SU-DHL-6 (cell line): ENCODE results near the gene VASP.

Source experiments
- H2AFZ ChIP-seq: fragments of 200-600 bp; sonication (generic); 2 replicates; pipeline ENCODE4 v1.6.1; 2014; ENCODE audit warnings: low read depth, mild to moderate bottlenecking, moderate library complexity, mixed read lengths, antibody characterized with exemption, low read length; ENCODE audit not compliant: severe bottlenecking
- H3F3A ChIP-seq: fragments of 200-600 bp; shearing (Covaris generic); 2 replicates; pipeline ENCODE4 v1.6.0; 2016; ENCODE audit warnings: antibody characterized with exemption, mild to moderate bottlenecking; ENCODE audit not compliant: insufficient read depth
- H3K27ac ChIP-seq: fragments of 200-600 bp; sonication (generic); 2 replicates; pipeline ENCODE4 v1.5.1; 2016; ENCODE audit warnings: low read depth, mild to moderate bottlenecking, low read length, moderate library complexity, mixed read lengths
- H3K27me3 ChIP-seq: fragments of 200-600 bp; sonication (generic), shearing (Covaris generic); 2 replicates; pipeline ENCODE4 v1.6.0; 2014; ENCODE audit warnings: mild to moderate bottlenecking, low read length
- H3K36me3 ChIP-seq: fragments of 200-600 bp; sonication (generic); 2 replicates; pipeline ENCODE4 v1.6.1; 2014; ENCODE audit warnings: mild to moderate bottlenecking, low read length, mixed read lengths
- H3K4me2 ChIP-seq: fragments of 300-600, 200-600 bp; shearing (Covaris generic), sonication (generic); 2 replicates; pipeline ENCODE4 v1.6.0; 2014; ENCODE audit warnings: low read length, low read depth, mild to moderate bottlenecking; ENCODE audit not compliant: poor library complexity, severe bottlenecking
- H3K4me3 ChIP-seq: fragments of 200-600 bp; sonication (generic); 2 replicates; pipeline ENCODE4 v1.5.1; 2014; ENCODE audit warnings: antibody characterized with exemption, low read length, mild to moderate bottlenecking, mixed read lengths; ENCODE audit not compliant: insufficient read depth, poor library complexity, severe bottlenecking
- H3K79me2 ChIP-seq: fragments of 200-600 bp; sonication (generic); 2 replicates; pipeline ENCODE4 v1.6.1; 2014; ENCODE audit warnings: mild to moderate bottlenecking, low read length, moderate library complexity; ENCODE audit not compliant: insufficient read depth
- H3K9ac ChIP-seq: fragments of 200-600 bp; sonication (generic); 2 replicates; pipeline ENCODE4 v1.7.0; 2014; ENCODE audit warnings: mild to moderate bottlenecking, low read length
- H3K9me2 ChIP-seq: fragments of 200-600 bp; sonication (generic); replicated peaks from 2 replicates; pipeline ENCODE4 v1.6.1; 2014; ENCODE audit warnings: low read length; ENCODE audit not compliant: insufficient read depth
- H3K9me3 ChIP-seq: fragments of 200-600 bp; sonication (generic); 2 replicates; pipeline ENCODE4 v1.6.1; 2014; ENCODE audit warnings: low read length, mixed read lengths; ENCODE audit not compliant: insufficient read depth
- H4K20me1 ChIP-seq: fragments of 200-600 bp; sonication (generic); 2 replicates; pipeline ENCODE4 v1.6.1; 2014; ENCODE audit warnings: low read depth, mild to moderate bottlenecking, antibody characterized with exemption, low read length, moderate library complexity, mixed read lengths
- EZH2phosphoT487 ChIP-seq: fragments of 200-600 bp; sonication (generic), shearing (Covaris generic); conservative IDR thresholded peaks from 2 replicates; pipeline ENCODE4 v1.6.1; 2018; ENCODE audit warnings: mild to moderate bottlenecking, antibody characterized with exemption, low read length, moderate library complexity, mixed read lengths
- TF ChIP-seq, protein P1 (sequence below): fragments of 200-600 bp; sonication (generic); IDR thresholded peaks from one replicate; pipeline ENCODE4 v1.5.1; 2017; ENCODE audit warnings: antibody characterized with exemption, mild to moderate bottlenecking, low read length, moderate library complexity; ENCODE audit not compliant: insufficient read depth, poor library complexity, severe bottlenecking

VASP gene

DNA sequence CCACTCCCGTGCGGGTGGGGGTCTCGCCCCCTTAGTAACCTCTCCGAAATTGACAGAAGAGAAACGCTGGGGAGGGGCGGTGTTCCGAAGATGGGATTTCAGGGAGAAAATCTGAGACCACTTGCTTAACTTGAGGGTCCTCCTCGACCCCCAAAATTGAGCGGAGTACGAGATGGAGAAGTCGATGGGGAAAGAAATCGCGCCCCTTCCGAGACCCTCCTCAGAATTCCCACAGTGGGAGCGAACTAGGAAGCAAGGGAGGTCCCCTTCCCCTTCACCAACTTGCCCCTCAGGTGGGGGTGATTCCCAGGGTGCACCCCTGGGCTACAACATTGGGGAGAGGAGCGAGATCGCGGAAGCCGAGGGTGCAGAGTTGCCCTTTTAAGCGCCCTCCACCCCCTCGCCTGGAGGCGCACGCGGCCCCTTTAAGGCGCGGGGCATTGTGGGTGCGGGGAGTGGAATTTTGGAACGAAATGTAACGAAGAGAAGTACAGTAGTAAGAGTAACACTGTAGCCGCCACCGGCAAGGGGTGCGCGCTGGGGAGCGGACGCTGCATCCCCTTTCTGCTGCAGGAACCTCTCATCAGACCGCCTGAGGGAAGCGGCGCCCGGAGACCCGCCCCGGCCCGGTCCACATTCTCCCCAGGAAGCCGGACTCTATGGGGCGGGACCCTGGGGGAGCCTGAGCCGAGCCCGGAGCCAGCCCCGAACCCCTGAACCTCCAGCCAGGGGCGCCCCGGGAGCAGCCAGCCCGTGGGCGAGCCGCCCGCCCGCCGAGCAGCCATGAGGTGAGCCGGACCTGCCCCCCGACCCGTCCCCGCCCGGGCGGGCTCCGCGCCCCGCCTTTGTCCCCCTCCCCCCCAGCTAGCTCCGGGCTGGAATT lies at the start of gene VASP:
Gene VASP, plus strand, starts transcription at position 491 of the 883 bp plus-strand sequence. Its CDS starts 293 bp downstream, at position 784.
- H3K9me3 ChIP-seq = no peaks in the 10 kb centered on the region
- H4K20me1 ChIP-seq = no peaks in the 10 kb centered on the region
- H3K79me2 ChIP-seq = peaks cover 39% of the 10 kb centered on the region
- peak within 1 kb of the TSS; percentile 98 for H3K4me2 ChIP-seq
- peak within 1 kb of the TSS; percentile 95 for H3K4me3 ChIP-seq
- peak within 1 kb of the TSS; percentile 88 for H3K9ac ChIP-seq
- peak within 1 kb of the TSS; percentile 90 for H3K27ac ChIP-seq
- no peak for TF ChIP-seq EZH2phosphoT487
- TF ChIP-seq, protein P1, sequence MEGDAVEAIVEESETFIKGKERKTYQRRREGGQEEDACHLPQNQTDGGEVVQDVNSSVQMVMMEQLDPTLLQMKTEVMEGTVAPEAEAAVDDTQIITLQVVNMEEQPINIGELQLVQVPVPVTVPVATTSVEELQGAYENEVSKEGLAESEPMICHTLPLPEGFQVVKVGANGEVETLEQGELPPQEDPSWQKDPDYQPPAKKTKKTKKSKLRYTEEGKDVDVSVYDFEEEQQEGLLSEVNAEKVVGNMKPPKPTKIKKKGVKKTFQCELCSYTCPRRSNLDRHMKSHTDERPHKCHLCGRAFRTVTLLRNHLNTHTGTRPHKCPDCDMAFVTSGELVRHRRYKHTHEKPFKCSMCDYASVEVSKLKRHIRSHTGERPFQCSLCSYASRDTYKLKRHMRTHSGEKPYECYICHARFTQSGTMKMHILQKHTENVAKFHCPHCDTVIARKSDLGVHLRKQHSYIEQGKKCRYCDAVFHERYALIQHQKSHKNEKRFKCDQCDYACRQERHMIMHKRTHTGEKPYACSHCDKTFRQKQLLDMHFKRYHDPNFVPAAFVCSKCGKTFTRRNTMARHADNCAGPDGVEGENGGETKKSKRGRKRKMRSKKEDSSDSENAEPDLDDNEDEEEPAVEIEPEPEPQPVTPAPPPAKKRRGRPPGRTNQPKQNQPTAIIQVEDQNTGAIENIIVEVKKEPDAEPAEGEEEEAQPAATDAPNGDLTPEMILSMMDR = no peak
- no peaks in the 10 kb centered on the region for H3K9me2 ChIP-seq
- no peaks in the 10 kb centered on the region for H3K27me3 ChIP-seq
- H2AFZ ChIP-seq = peak within 1 kb of the TSS; percentile 98
- H3F3A ChIP-seq = peaks cover 12% of the 10 kb centered on the region
- no peaks in the 10 kb centered on the region for H3K36me3 ChIP-seq

DNA sequence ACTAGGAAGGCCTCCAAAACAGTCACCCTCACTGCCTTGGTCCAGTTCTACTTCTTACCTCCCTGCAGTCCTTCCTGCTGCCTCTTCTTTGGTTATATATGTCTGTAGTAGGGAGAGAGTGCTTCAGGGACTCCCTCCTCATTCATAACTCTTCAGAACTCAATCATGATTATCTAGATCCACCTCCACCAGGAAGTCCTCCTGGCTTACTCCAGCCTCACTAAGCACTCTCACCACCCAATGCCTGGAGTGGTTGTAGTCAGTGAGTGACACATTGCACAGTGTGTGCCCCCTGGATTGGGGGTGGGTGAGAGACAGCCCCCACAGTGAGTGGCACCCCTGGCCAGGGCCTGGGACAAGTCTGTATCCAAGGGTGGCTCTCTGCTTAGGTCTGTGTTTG lies 49.5 kb upstream of the VASP start:
- no peaks in the 10 kb centered on the region for H3F3A ChIP-seq
- no peak overlapping the region for H2AFZ ChIP-seq

GRCh38 chr19:45460807-45461347 lies 46.4 kb upstream of the VASP start:
- H4K20me1 ChIP-seq = no peaks in the 10 kb centered on the region
- H3K36me3 ChIP-seq = no peaks in the 10 kb centered on the region
- H3K4me2 ChIP-seq = no peak overlapping the region

More for the DNA sequence above, 49.5 kb upstream of the VASP start:
- no peaks in the 10 kb centered on the region for H3K9me2 ChIP-seq
- no peak overlapping the region for H3K4me2 ChIP-seq
- no peaks in the 10 kb centered on the region for H4K20me1 ChIP-seq
- no peaks in the 10 kb centered on the region for H3K27me3 ChIP-seq
- H3K9ac ChIP-seq = no peak overlapping the region
- TF ChIP-seq, protein P1 = no peak
- no peak for TF ChIP-seq EZH2phosphoT487
- no peaks in the 10 kb centered on the region for H3K36me3 ChIP-seq
- H3K79me2 ChIP-seq = no peaks in the 10 kb centered on the region
- H3K27ac ChIP-seq = no peak overlapping the region
- H3K4me3 ChIP-seq = no peak overlapping the region
- H3K9me3 ChIP-seq = no peaks in the 10 kb centered on the region

More at GRCh38 chr19:45460807-45461347, 46.4 kb upstream of the VASP start:
- Histone ChIP-seq H2AFZ (no peak overlapping the region), H3K79me2 (no peaks in the 10 kb centered on the region), H3K27me3 (no peaks in the 10 kb centered on the region), H3K9me2 (no peaks in the 10 kb centered on the region), H3F3A (no peaks in the 10 kb centered on the region), H3K4me3 (no peak overlapping the region), H3K9me3 (no peaks in the 10 kb centered on the region), H3K9ac (no peak overlapping the region), H3K27ac (no peak overlapping the region)
- no peak for TF ChIP-seq EZH2phosphoT487
- TF ChIP-seq, protein P1 = no peak
